ENCODE measurements around the gene GRK5. TPM values are rescaled to one million over a fixed set of nuclear protein-coding genes. Genes with fewer than 3 reads are reported as not detected.
A peak's percentile ranks its signal among the peaks of the same experiment; 100 is the strongest.

The GRK5 gene
- total RNA-seq, 1 donor from 2014 or later: 4.3 TPM

DNA sequence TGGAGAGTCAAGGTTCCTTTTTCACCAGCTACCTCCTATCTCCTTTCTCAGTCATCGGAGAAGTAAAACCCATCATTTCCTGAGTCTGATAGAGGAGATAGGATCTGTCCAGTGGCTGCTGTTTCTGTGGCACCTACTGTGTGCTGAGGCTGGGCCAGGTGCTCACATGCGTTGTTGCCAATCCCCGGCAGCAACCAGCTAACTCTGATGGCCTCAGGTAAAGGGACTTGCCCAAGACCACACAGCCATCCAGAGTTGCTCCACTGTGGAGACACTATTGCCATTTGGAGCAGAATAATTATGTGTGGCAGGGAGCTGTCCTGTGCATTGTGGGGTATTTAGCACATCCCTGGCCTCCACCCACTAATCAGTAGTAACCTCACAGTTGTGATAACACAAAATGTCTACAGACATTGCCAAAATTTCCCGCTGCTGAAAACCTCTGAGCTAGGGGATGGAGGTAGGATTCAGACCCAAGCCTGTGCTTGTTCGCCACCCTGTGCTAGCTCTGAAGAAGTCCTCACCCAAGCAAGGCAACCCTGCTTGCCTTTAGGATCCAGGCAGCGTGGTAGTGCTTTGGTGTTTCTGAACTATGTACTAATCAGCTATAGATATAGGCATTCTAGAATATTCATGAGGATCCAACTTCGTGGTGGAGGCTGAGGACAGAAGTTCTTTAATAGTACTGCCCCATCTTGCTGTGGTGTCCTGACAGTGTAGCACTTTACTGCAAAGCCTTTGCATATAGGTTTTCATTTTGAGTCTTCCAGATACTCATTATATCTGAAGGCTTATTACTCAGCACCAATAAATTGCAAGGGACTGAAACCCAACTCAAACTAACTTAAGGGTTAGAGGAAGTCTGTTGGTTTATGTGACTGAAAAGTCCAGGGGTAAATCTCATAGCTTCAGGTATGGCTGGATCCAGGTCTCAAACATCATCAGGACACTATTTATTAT, 164.6 kb downstream of the GRK5 start:
- TF ChIP-seq, protein P1, sequence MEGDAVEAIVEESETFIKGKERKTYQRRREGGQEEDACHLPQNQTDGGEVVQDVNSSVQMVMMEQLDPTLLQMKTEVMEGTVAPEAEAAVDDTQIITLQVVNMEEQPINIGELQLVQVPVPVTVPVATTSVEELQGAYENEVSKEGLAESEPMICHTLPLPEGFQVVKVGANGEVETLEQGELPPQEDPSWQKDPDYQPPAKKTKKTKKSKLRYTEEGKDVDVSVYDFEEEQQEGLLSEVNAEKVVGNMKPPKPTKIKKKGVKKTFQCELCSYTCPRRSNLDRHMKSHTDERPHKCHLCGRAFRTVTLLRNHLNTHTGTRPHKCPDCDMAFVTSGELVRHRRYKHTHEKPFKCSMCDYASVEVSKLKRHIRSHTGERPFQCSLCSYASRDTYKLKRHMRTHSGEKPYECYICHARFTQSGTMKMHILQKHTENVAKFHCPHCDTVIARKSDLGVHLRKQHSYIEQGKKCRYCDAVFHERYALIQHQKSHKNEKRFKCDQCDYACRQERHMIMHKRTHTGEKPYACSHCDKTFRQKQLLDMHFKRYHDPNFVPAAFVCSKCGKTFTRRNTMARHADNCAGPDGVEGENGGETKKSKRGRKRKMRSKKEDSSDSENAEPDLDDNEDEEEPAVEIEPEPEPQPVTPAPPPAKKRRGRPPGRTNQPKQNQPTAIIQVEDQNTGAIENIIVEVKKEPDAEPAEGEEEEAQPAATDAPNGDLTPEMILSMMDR (IDR thresholded peaks at IDR 0.05): no peak
- TF ChIP-seq EZH2 (IDR thresholded peaks at IDR 0.05): no peak
- TF ChIP-seq EZH2phosphoT487 (IDR thresholded peaks at IDR 0.05): no peak
- DNase-seq (ENCODE audit: low spot score): no peak
- H3K4me3 ChIP-seq: no peak overlapping the region
- H3K4me1 ChIP-seq: peaks cover 26% of the 10 kb centered on the region
- peaks cover 12% of the 10 kb centered on the region for H3K27me3 Mint-ChIP-seq (ENCODE audit: insufficient read depth, low read depth)
- H3K4me1 Mint-ChIP-seq: peaks cover 35% of the 10 kb centered on the region
- H3K27me3 ChIP-seq: no peaks in the 10 kb centered on the region
- H3K36me3 Mint-ChIP-seq: no peaks in the 10 kb centered on the region
- peak overlapping the region; percentile 90 for H3K27ac Mint-ChIP-seq
- no peak overlapping the region for H3K9ac ChIP-seq
- H3K9me3 ChIP-seq (ENCODE audit: low read depth): no peaks in the 10 kb centered on the region
- no peak overlapping the region for H3K4me2 ChIP-seq
- no peak overlapping the region for H3K4me3 Mint-ChIP-seq
- H3K36me3 ChIP-seq: no peaks in the 10 kb centered on the region
- H4K20me1 ChIP-seq (ENCODE audit: low read depth): no peaks in the 10 kb centered on the region
- H2AFZ ChIP-seq (replicated peaks): no peak overlapping the region
- H3K79me2 ChIP-seq (ENCODE audit: low read depth): no peaks in the 10 kb centered on the region
- no peaks in the 10 kb centered on the region for H3F3A ChIP-seq (ENCODE audit: low read depth)
- H3K9me3 Mint-ChIP-seq: no peaks in the 10 kb centered on the region
- H3K27ac ChIP-seq: no peak overlapping the region

DNA sequence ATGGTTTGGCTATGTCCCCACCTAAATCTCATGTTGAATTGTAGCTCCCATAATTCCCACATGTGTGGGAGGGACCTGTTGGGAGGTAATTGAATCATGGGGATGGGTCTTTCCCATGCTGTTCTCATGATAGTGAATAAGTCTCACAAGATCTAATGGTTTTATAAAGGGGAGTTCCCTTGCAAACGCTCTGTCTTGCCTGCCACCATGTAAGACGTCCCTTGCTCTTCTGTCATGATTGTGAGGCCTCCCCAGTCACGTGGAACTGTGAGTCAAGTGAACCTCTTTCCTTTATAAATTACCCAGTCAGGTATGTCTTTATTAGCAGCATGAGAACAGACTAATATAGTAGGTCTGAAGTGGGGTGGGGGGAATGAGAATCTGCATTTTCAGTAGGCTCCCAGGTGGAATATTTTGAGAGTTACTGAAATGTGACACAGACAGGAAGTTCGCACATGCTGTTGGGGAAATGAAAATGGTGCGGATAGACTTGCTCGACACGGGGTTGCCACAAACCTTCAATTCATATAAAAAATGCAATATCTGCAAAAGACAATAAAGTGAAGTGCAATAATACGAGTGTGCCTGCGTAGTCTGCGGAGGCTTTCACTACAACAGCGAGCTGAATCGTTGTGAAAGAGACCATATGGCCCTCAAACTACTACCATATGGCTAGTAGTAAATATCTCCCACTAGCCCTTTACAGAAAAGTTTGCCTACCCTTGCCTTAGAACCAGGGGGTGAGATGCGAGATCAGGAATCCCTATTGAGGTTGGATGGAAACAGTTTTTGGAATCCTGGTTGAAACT, 166.1 kb downstream of the GRK5 start:
- Mint-ChIP-seq H3K27ac (no peak overlapping the region), H3K36me3 (no peaks in the 10 kb centered on the region), H3K4me1 (peaks cover 40% of the 10 kb centered on the region), H3K27me3 (ENCODE audit: insufficient read depth, low read depth) (peaks cover 15% of the 10 kb centered on the region), H3K4me3 (no peak overlapping the region), H3K9me3 (no peaks in the 10 kb centered on the region)
- Histone ChIP-seq H3K9me3 (ENCODE audit: low read depth) (no peaks in the 10 kb centered on the region), H3F3A (ENCODE audit: low read depth) (peaks cover 4% of the 10 kb centered on the region), H3K4me1 (peaks cover 32% of the 10 kb centered on the region), H3K36me3 (no peaks in the 10 kb centered on the region), H2AFZ (replicated peaks) (no peak overlapping the region), H4K20me1 (ENCODE audit: low read depth) (no peaks in the 10 kb centered on the region), H3K4me3 (no peak overlapping the region), H3K9ac (no peak overlapping the region), H3K79me2 (ENCODE audit: low read depth) (no peaks in the 10 kb centered on the region), H3K27ac (no peak overlapping the region), H3K4me2 (no peak overlapping the region), H3K27me3 (no peaks in the 10 kb centered on the region)
- no peak for DNase-seq (ENCODE audit: low spot score)
- TF ChIP-seq, protein P1 (IDR thresholded peaks at IDR 0.05): no peak
- no peak for TF ChIP-seq EZH2 (IDR thresholded peaks at IDR 0.05)
- TF ChIP-seq EZH2phosphoT487 (IDR thresholded peaks at IDR 0.05): no peak

DNA sequence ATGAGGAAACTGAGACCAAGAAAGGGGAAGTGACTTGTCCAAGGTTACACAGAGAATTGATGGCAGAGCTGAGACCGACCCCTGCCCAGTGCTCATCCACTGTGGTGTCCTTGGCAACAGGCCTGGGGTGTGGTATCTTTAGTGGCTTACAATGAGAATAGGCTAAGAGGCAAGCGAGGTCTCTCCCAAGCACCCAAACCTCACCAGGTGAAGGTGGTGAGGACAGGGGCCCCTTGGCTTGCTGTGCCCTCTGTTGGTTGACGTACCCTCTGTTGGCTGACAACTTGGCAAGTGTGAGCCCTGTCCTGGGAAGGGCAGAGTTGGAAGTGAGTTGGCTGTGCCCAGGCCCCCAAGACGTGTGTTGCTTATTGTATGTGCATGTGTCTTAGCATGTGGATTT, 166.9 kb downstream of the GRK5 start:
- no peaks in the 10 kb centered on the region for H3K36me3 Mint-ChIP-seq
- Histone ChIP-seq H3K27ac (no peak overlapping the region), H3K9me3 (ENCODE audit: low read depth) (no peaks in the 10 kb centered on the region), H3F3A (ENCODE audit: low read depth) (peaks cover 4% of the 10 kb centered on the region), H3K27me3 (no peaks in the 10 kb centered on the region), H3K4me1 (peaks cover 29% of the 10 kb centered on the region), H3K9ac (no peak overlapping the region), H2AFZ (replicated peaks) (no peak overlapping the region), H3K4me2 (no peak overlapping the region), H3K36me3 (no peaks in the 10 kb centered on the region), H4K20me1 (ENCODE audit: low read depth) (no peaks in the 10 kb centered on the region), H3K79me2 (ENCODE audit: low read depth) (no peaks in the 10 kb centered on the region), H3K4me3 (no peak overlapping the region)
- no peaks in the 10 kb centered on the region for H3K9me3 Mint-ChIP-seq
- H3K27me3 Mint-ChIP-seq (ENCODE audit: insufficient read depth, low read depth): peaks cover 15% of the 10 kb centered on the region
- no peak for DNase-seq (ENCODE audit: low spot score)
- H3K4me3 Mint-ChIP-seq: no peak overlapping the region
- peaks cover 36% of the 10 kb centered on the region for H3K4me1 Mint-ChIP-seq
- H3K27ac Mint-ChIP-seq: no peak overlapping the region
- TF ChIP-seq, protein P1 (IDR thresholded peaks at IDR 0.05): no peak
